AG04449 (cell line): Measurements from ENCODE around the gene NACA2.

Experiments
- CTCF ChIA-PET: fragments of 350-600 bp; formaldehyde crosslinking; extraction: SDS; loops from one replicate; lab custom pipeline; 2021; ENCODE audit warnings: antibody characterized with exemption; lab: Yijun Ruan, JAX
- POLR2A ChIA-PET: fragments of 400-600, 350-600 bp; formaldehyde crosslinking; extraction: SDS; loops from one replicate; lab custom pipeline; 2020; ENCODE audit warnings: antibody characterized with exemption, inconsistent platforms; lab: Yijun Ruan, JAX
- DNase-seq: peaks from one replicate; pipeline ENCODE4 v3.0.0-alpha.2; 2010; ENCODE audit warnings: low read depth, low spot score
- H3K4me3 ChIP-seq: 2 replicates; pipeline ENCODE4 v1.5.1; 2011; ENCODE audit warnings: low read depth, mild to moderate bottlenecking, control low read depth, low read length
- CTCF ChIP-seq: IDR thresholded peaks from one replicate; pipeline ENCODE4 v1.5.1; 2011; ENCODE audit warnings: mild to moderate bottlenecking, moderate library complexity, low read length, control low read depth, inconsistent platforms; ENCODE audit not compliant: insufficient read depth; ENCODE audit errors: missing control alignments

The NACA2 gene

GRCh38 chr17:61614219-61614618 is 23.2 kb upstream of the NACA2 start:
- DNase-seq = no peak
- no peak for TF ChIP-seq CTCF
- ChIA-PET POLR2A (no interaction called here), CTCF (no interaction called here)
- no peak overlapping the region for H3K4me3 ChIP-seq

- H3K4me3 ChIP-seq = no peak overlapping the region
- no peak for DNase-seq
- ChIA-PET CTCF (interaction anchor here (0.7 to 1.6 kb wide), 3 partner anchors 9 to 611 kb away, joined by 3 to 4 read pairs (median 3); no protein-coding TSS in a partner anchor), POLR2A (no interaction called here)
- no peak for TF ChIP-seq CTCF
Measured at GRCh38 chr17:61611323-61611722, 20.3 kb upstream of the NACA2 start.

- TF ChIP-seq CTCF = no peak
- DNase-seq = no peak
- ChIA-PET POLR2A (no interaction called here), CTCF (no interaction called here)
- H3K4me3 ChIP-seq = no peak overlapping the region
Measured at GRCh38 chr17:61605692-61606091, 14.7 kb upstream of the NACA2 start.

DNA sequence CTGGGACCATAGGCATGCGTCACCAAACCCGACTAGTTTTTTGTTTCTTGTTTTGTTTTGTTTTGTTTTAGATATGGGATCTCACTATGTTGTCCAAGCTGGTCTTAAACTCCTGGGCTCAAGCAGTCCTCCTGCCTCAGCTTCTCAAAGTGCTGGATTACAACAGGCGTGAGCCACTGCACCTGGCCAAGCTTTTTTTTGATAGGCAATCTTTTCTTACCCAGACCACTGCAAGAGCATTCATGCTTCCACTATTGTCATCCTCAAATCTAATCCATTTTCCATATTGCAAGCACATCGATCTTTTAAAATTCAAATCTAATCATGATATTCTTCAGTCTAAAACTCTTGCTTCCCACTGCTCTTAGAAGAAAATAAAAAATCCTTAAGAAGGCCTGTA is 10.3 kb upstream of the NACA2 start:
- POLR2A ChIA-PET = interaction anchor here (0.6 kb wide), 1 partner anchor 80 kb away, joined by 3 read pairs; no protein-coding TSS in a partner anchor
- DNase-seq = no peak
- CTCF ChIA-PET = no interaction called here
- H3K4me3 ChIP-seq = no peak overlapping the region
- TF ChIP-seq CTCF = no peak

GRCh38 chr17:61600621-61601020 is 9.6 kb upstream of the NACA2 start:
- TF ChIP-seq CTCF = no peak
- ChIA-PET POLR2A (no interaction called here), CTCF (no interaction called here)
- H3K4me3 ChIP-seq = no peak overlapping the region
- DNase-seq = no peak

DNA sequence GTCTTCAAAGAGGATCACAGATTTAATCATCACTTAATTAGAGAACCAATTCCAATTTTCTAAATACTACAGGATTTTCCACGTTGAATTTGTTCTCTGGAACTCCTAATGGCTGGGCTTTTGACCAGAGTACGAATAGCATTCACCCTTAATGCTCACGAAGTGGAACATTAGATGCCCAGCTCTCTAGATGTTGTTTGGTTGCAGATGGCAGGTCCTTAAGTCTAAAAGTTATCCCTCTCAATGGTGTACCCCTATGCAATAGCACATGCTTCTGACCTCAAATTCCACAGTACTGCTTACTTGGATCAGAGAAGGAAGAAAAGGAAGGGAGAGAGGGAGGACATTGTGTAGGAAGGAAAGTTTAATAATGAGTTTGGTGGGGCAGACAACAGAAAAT is 8.6 kb upstream of the NACA2 start:
- ChIA-PET POLR2A (no interaction called here), CTCF (no interaction called here)
- TF ChIP-seq CTCF = no peak
- no peak overlapping the region for H3K4me3 ChIP-seq
- no peak for DNase-seq
